Mononuclear cell (primary cell): Measurements from ENCODE around the gene KLHDC8A. TPM values are rescaled to one million over a fixed set of nuclear protein-coding genes. Genes with fewer than 3 reads are reported as not detected.
"Not testable (repeated sequence)": the region's sequence is repeated elsewhere in the genome, so short reads cannot be mapped to it uniquely, and the experiment has no call there.

Experiments
- H3K27me3 ChIP-seq: 2 replicates; pipeline ENCODE4 v1.6.0; 2011; ENCODE audit warnings: low read length, control low read depth; ENCODE audit not compliant: insufficient read depth
- H3K4me1 ChIP-seq: 2 replicates; pipeline ENCODE4 v1.5.1; 2011; ENCODE audit warnings: mild to moderate bottlenecking, low read length, control low read depth; ENCODE audit not compliant: insufficient read depth
- H3K4me3 ChIP-seq: 2 replicates; pipeline ENCODE4 v1.5.1; 2011; ENCODE audit warnings: mild to moderate bottlenecking, low read length, moderate library complexity
- H3K9me3 ChIP-seq: 2 replicates; pipeline ENCODE4 v1.5.1; 2011; ENCODE audit warnings: low read depth, mild to moderate bottlenecking, control low read depth, low read length
- total RNA-seq: library from RNA; depleted of rRNA; stranded (reverse); fragments of >200 nt; gene quantifications from one replicate; pipeline ENCODE4 v1.2.3, GENCODE V29; 2012

Gene KLHDC8A
- total RNA-seq, 1 donor, result 0.21 TPM

GRCh38 chr1:205375835-205376545, 19.3 kb upstream of the KLHDC8A start:
- Histone ChIP-seq H3K9me3 (no peaks in the 10 kb centered on the region), H3K27me3 (peaks cover 11% of the 10 kb centered on the region), H3K4me3 (no peak overlapping the region), H3K4me1 (no peaks in the 10 kb centered on the region)

GRCh38 chr1:205374210-205375078, 17.7 kb upstream of the KLHDC8A start:
- no peaks in the 10 kb centered on the region for H3K9me3 ChIP-seq
- peaks cover 11% of the 10 kb centered on the region for H3K27me3 ChIP-seq
- no peak overlapping the region for H3K4me3 ChIP-seq
- H3K4me1 ChIP-seq, result no peaks in the 10 kb centered on the region

- H3K9me3 ChIP-seq, result no peaks in the 10 kb centered on the region
- peaks cover 11% of the 10 kb centered on the region for H3K27me3 ChIP-seq
- no peaks in the 10 kb centered on the region for H3K4me1 ChIP-seq
- H3K4me3 ChIP-seq, result no peak overlapping the region
Measured at GRCh38 chr1:205373798-205374175, 17.1 kb upstream of the KLHDC8A start.

- H3K9me3 ChIP-seq, result no peaks in the 10 kb centered on the region
- H3K27me3 ChIP-seq, result peaks cover 11% of the 10 kb centered on the region
- H3K4me1 ChIP-seq, result no peaks in the 10 kb centered on the region
- H3K4me3 ChIP-seq, result no peak overlapping the region
Measured at GRCh38 chr1:205373022-205373797, 16.5 kb upstream of the KLHDC8A start.

- Histone ChIP-seq H3K27me3 (peaks cover 8% of the 10 kb centered on the region), H3K9me3 (no peaks in the 10 kb centered on the region), H3K4me3 (no peak overlapping the region), H3K4me1 (no peaks in the 10 kb centered on the region)
Measured at GRCh38 chr1:205371871-205372660, 15.3 kb upstream of the KLHDC8A start.

GRCh38 chr1:205370780-205371179, 14.1 kb upstream of the KLHDC8A start:
- Histone ChIP-seq H3K4me1 (no peaks in the 10 kb centered on the region), H3K27me3 (peaks cover 8% of the 10 kb centered on the region), H3K9me3 (no peaks in the 10 kb centered on the region), H3K4me3 (no peak overlapping the region)

GRCh38 chr1:205369701-205370123, 13.0 kb upstream of the KLHDC8A start:
- H3K4me3 ChIP-seq, result no peak overlapping the region
- H3K27me3 ChIP-seq, result peaks cover 4% of the 10 kb centered on the region
- H3K9me3 ChIP-seq, result no peaks in the 10 kb centered on the region
- no peaks in the 10 kb centered on the region for H3K4me1 ChIP-seq

GRCh38 chr1:205368478-205368877, 11.8 kb upstream of the KLHDC8A start:
- Histone ChIP-seq H3K9me3 (no peaks in the 10 kb centered on the region), H3K4me3 (no peak overlapping the region), H3K4me1 (no peaks in the 10 kb centered on the region), H3K27me3 (no peaks in the 10 kb centered on the region)

GRCh38 chr1:205365945-205366463, 9.3 kb upstream of the KLHDC8A start:
- no peak overlapping the region for H3K4me3 ChIP-seq
- no peaks in the 10 kb centered on the region for H3K27me3 ChIP-seq
- no peaks in the 10 kb centered on the region for H3K9me3 ChIP-seq
- H3K4me1 ChIP-seq, result no peaks in the 10 kb centered on the region

GRCh38 chr1:205365086-205365485, 8.4 kb upstream of the KLHDC8A start:
- H3K27me3 ChIP-seq, H3K4me3 ChIP-seq, H3K9me3 ChIP-seq, H3K4me1 ChIP-seq: not testable (repeated sequence)

GRCh38 chr1:205360891-205361290, 4.2 kb upstream of the KLHDC8A start:
- Histone ChIP-seq H3K9me3 (no peaks in the 10 kb centered on the region), H3K4me1 (no peaks in the 10 kb centered on the region), H3K27me3 (peaks cover 6% of the 10 kb centered on the region), H3K4me3 (no peak overlapping the region)

- no peaks in the 10 kb centered on the region for H3K4me1 ChIP-seq
- peaks cover 6% of the 10 kb centered on the region for H3K27me3 ChIP-seq
- no peaks in the 10 kb centered on the region for H3K9me3 ChIP-seq
- no peak overlapping the region for H3K4me3 ChIP-seq
Measured at GRCh38 chr1:205359771-205360565, 3.2 kb upstream of the KLHDC8A start.

- Histone ChIP-seq H3K9me3 (no peaks in the 10 kb centered on the region), H3K4me3 (no peak overlapping the region), H3K27me3 (peaks cover 6% of the 10 kb centered on the region), H3K4me1 (no peaks in the 10 kb centered on the region)
Measured at GRCh38 chr1:205358579-205358978, 1.9 kb upstream of the KLHDC8A start.

GRCh38 chr1:205357567-205357966, 845 bp upstream of the KLHDC8A start:
- no peak overlapping the region for H3K4me3 ChIP-seq
- no peaks in the 10 kb centered on the region for H3K4me1 ChIP-seq
- H3K9me3 ChIP-seq, result no peaks in the 10 kb centered on the region
- peaks cover 6% of the 10 kb centered on the region for H3K27me3 ChIP-seq
